GF-D8 (cell line): ENCODE results near the gene ARHGAP8.

Experiments
- DNase-seq: peaks from one replicate; lab custom pipeline; 2025; lab: John Stamatoyannopoulos, UW

Gene ARHGAP8

GRCh38 chr22:44726439-44726838 is 25.9 kb upstream of the ARHGAP8 start:
- DNase-seq = no peak

- DNase-seq = no peak
Measured at GRCh38 chr22:44727148-44727547, 25.2 kb upstream of the ARHGAP8 start.

GRCh38 chr22:44727709-44728108 is 24.7 kb upstream of the ARHGAP8 start:
- no peak for DNase-seq

- no peak for DNase-seq
Measured at GRCh38 chr22:44728761-44729324, 23.5 kb upstream of the ARHGAP8 start.

DNA sequence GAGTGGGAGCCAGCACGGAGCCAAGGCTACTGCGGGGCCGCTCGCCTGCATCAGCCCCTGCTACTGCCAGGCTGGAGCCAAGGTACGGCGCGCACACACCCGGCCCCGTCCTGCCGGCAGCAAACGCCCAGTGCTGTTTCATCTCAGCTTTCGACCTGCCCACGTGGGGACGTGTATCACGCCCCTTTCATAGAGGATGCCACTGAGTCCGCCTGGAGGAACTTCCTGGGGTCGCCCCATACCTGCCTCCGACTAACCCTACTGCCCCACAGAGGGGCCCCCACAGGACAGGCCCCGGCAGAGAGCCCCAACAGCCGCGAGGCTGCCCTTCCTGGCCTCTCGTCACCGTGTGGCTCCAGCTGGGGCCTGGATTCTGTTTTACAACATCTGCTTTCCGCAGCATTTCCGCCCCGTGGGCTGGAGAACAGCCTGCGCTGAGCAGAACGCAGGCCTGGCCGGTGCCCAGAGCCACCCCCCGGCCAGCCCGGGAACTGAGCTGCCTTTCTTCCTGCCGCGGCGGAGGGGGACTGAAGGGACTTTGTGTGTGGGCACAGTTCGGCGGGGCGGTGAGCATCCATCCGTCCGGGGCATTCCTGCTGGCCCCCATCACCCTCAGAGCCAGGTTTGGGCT is 22.9 kb upstream of the ARHGAP8 start:
- no peak for DNase-seq

DNA sequence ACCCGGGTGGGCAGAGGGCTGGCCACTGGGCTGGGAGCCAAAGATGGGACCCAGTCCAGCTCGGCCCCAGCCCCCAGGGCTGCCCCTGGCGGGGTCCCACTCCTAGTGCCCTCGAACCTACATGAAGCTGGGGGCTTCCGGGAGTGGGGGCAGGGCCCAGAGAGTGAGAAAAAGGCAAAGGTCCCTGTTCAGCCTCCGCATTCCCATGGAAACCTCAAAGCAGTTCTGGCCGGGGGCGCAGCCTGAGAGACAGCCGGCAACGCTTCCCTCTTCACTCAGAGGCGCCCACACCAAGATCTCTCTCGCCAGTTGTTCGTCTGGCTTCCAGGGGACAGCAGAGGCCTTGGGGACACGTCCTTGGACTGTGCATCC is 22.4 kb upstream of the ARHGAP8 start:
- no peak for DNase-seq

DNA sequence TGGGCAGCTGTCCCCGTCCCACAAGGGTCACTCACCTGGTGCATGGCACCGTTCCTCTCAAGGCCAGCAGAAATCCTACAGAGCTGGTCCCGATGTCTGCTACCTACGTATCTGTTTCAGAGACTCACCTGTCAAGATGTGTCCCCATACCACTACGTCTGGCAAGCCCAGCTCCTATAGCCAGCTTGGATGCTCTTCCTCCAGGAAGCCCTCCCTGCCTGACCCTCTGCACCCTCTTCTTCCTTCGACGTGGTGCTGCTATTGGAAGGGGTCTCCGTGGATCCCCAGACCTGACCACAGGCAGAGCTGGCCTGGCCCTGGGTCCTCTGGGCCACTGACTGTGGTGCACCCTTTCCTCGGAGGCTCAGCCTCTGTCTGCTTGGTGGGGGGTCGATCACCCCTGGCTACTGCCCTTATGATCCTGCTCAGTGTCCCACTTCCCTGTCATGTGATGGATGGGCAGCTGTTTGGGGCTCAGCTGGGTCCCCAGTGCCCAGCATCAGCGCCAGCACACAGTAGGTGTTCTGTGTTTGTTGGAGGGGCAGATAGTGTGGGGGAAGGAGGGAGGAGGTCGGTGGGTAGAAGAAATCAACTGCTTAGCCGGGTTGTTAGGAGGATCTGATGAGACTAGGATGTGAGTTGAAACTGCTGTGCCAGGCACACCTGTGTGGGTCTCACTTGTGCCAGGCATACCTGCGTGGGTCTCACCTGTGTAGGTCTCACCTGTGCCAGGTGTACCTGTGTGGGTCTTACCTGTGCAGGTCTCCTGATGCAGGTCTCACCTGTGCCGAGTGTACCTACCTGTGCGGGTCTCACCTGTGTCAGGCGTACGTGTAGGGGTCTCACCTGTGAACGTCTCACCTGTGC is 21.7 kb upstream of the ARHGAP8 start:
- DNase-seq = no peak

- DNase-seq = no peak
Measured at GRCh38 chr22:44731357-44731970, 20.9 kb upstream of the ARHGAP8 start.

- no peak for DNase-seq
Measured at GRCh38 chr22:44732017-44732561, 20.3 kb upstream of the ARHGAP8 start.

DNA sequence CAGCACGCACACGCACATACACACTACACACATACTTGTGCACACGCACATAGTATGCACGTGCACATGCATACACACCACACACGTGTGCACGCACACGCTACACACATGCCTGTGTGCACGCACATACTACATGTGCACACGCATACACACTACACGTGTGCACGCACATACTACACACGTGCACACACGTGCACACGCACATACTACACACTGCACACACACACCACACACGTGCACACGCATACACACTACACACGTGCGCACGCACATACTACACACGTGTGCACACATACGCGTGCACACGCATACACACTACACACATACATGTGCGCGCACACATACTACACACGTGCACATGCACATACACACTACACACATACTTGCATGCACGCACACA is 19.7 kb upstream of the ARHGAP8 start:
- DNase-seq = no peak

DNA sequence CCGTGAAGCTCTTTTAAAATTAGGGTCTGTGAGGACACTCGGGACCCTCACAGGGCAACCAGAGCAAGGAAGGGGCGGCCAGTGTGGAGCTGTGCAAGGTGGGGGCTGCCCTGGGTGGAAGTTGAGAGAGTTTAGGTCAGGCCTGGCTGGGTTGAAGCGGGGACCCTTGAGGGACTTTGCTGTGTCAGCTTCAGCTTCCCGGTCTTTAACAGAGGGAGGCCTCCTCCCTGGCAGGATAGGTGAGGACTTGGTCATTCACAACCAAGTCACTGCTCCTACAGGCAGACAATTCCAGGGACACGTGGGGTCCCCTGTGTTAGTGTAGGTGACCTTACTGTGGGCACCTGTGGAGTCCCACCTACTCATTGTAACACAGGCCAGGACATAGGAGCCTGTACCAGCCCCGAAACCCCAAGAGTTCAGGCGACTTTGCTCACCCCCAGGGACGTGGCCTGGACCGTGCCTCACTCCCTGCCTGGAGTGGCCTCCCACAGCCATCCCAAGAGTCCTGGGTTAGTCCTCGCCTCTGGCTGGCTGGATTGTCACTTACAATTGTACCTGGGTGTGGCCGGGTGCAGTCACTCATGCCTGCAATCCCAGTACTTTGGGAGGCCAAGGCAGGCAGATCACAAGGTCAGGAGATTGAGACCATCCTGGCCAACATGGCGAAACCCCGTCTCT is 18.8 kb upstream of the ARHGAP8 start:
- DNase-seq = no peak

GRCh38 chr22:44734278-44734677 is 18.1 kb upstream of the ARHGAP8 start:
- DNase-seq = no peak

GRCh38 chr22:44734801-44735517 is 17.4 kb upstream of the ARHGAP8 start:
- DNase-seq = no peak

GRCh38 chr22:44735518-44736428 is 16.6 kb upstream of the ARHGAP8 start:
- DNase-seq = no peak

DNA sequence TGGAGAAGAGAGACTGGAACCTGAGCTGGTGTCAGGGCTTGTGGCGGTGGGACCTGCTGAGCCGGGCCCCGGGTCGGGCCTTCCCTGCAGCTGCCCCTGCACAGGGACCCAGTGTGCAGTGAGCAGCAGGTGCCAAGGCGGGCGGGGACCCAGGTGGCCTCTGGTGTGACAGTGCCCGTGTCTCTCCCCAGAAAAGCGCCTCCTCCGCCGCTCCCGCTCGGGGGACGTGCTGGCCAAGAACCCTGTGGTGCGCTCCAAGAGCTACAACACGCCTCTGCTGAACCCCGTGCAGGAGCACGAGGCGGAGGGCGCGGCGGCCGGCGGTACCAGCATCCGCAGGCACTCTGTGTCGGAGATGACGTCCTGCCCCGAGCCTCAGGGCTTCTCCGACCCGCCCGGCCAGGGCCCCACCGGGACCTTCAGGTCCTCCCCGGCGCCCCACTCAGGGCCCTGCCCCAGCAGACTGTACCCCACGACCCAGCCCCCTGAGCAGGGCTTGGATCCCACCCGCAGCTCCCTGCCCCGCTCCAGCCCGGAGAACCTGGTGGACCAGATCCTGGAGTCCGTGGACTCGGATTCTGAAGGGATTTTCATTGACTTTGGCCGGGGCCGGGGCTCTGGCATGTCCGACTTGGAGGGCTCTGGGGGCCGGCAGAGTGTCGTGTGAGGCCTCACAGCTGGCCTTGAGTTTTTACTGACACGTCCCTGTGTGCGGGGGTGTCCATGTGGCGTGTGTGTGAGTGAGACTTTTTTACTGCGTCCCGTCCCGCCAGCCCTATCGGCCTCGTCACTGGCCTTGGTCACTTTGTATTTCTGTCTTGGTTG is 15.6 kb upstream of the ARHGAP8 start:
- no peak for DNase-seq

DNA sequence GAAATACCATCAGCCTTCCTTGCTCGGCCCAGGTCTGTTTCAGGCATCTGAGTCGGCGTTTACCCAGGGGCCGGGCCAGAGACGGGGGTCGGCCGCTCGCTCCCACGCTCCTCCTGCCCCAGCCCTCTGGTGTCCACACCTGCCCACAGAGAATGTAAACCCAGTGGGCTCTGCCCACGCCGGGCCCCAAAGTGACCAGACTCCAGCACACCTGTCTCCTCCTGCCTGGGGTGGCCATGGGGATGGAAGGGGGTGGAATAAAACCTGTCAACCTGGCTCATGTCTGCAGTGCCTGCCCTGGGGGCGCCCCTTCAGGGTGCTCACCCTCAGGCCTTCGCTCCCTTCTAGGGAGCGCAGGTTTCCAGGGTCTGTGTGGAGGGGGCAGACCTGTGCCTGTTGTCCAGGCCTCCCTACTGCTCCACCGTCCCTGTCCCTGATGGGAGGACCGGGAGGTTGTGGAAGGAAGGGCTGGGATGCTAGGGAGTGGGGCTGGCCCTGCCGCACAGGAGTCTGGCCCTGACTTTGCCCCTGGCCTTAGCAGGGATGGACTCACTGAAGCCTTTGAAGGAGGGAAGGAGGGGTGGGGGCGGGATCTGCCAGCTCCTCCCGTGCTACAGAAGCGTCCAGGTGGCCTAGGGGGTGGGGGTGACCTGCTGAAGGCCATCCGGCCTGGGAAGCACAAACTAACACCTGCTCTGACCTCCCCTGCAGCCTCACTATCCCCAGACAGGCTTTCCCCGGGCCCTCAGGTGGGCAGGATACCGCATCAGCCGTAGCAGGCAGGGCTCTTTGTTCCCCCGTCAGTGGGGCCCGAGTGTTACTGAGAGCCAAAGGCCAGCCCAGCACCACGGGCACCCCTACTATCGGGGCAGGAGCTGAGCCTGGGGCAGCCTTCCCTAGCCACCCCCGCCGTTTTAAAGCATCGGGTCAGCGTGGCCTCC is 14.7 kb upstream of the ARHGAP8 start:
- no peak for DNase-seq

DNA sequence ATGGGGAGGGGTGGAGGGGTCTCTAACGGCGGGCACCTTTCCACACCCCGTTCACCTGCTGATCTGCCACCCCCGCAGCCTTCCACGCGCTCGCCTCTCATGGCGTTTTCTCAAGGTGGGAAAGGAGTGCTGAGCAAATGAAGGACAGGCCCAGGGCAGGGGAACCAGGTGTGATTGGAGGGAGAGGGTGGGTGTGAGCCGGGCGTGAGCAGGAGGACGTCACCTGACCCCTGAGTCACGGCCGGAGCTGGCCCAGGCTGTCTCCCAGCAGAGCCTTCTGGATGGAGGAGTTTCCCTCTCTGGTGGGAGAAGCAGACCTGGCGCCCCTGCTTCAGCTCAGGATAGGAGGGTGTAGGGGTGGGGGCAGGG is 14.0 kb upstream of the ARHGAP8 start:
- DNase-seq = no peak

DNA sequence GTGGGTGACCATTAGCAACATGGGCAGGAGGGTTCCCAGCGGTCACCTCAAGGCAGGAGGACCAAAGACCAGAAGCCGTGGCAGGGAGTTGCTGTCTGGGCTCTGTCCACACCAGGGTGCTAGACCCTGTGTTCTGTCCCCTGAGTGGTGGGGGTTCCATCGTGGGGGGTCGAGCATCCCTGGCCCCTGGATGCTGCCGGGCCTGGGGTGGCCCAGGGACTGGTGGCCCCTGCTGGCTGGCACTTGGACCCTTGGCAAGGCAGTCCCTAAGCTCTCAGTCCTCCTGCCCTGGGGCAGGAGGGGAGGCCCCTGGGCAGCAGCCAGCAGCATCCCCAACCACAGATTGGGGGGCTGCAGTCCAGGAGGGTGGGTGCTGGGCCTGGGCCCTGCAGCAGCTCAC is 13.4 kb upstream of the ARHGAP8 start:
- DNase-seq = no peak
